NCI-H69 (cell line): Measurements from ENCODE around the gene GNAS-AS1.
A peak's percentile ranks its signal among the peaks of the same experiment; 100 is the strongest.

Experiments used
- DNase-seq: peaks from one replicate; lab custom pipeline; 2025; lab: John Stamatoyannopoulos, UW

The GNAS-AS1 gene

DNA sequence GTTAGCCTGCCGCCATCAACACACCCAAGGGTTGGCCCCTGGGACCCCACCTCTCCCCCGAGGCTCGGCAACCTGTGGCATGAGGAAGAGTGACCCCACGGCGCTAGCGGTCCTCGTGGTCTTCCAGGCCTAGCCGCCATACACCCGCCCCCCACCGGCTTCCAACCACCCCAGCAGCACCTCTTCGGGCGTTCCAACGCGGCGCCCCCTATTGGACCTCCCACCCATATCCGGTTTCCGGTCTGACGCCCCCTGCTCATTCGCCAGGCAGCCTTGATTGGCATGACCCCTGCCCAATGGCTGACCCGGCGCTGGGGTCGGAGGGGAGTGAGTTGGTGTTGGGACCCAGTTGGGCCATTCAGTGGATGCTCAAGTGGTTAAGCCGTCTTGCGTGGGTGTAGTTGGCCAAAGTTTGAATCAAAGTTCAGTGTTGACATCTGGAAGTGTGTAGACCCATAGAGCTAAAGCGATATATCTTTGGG, at the start of gene GNAS-AS1:
Gene GNAS-AS1, minus strand, starts transcription at position 210 of the 482 bp plus-strand sequence.
- DNase-seq: peak; percentile 94

GRCh38 chr20:58900397-58900796, 49.7 kb upstream of the GNAS-AS1 start:
- DNase-seq: peak; percentile 50

GRCh38 chr20:58899512-58899911, 48.8 kb upstream of the GNAS-AS1 start:
- DNase-seq: no peak

- no peak for DNase-seq
Measured at GRCh38 chr20:58898629-58899408, 48.1 kb upstream of the GNAS-AS1 start.

DNA sequence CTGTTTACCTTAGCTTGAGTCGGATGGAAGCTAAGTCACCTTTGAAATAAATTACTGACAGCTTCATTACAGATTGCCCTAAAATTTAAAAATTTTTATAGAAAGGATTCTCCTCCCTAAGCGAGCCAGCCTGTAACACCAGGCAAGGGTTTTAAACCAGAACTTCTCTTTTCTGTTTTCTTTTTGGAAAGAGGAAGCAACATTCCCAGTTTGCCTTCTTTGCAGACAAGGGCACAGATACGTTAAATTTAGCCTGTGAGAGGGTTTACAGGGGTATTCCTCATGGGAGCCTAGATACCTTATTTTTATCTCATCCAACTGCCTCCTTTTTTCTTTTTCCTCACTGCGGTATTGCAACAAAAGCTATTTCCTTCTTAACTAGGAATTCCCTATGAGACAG, 46.8 kb upstream of the GNAS-AS1 start:
- no peak for DNase-seq

- DNase-seq: no peak
Measured at GRCh38 chr20:58896820-58897219, 46.1 kb upstream of the GNAS-AS1 start.

DNA sequence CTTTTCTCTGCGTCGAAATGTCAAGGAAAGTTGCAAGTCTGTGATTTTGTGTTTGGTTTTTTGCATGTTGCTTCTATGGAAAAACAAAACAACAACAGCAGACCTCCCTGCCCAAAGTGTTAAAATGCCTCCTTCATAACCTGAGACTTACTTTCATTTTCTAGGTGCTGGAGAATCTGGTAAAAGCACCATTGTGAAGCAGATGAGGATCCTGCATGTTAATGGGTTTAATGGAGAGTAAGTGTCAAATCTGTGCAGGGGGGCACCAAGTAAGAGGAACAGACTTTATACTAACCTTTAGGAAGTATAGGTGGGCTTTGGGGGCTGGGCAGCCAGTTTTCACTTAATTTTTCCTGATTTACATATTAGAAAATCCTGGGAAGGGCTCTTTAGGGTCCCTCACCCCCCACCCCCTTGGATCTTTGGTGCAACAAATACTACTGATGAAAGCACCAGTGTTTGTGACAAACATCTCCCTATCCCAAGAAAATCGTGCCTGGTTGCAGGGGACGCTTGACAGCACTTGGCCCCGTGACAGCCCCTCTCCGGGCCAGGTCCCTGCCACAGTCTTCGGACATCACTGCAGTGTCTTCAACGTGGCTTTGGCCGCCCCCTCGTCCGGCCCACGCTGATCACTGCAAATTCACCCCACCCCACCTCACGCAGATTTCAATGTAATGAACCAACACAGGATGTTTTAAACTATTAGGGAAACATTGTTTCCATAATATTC, 44.9 kb upstream of the GNAS-AS1 start:
- no peak for DNase-seq

DNA sequence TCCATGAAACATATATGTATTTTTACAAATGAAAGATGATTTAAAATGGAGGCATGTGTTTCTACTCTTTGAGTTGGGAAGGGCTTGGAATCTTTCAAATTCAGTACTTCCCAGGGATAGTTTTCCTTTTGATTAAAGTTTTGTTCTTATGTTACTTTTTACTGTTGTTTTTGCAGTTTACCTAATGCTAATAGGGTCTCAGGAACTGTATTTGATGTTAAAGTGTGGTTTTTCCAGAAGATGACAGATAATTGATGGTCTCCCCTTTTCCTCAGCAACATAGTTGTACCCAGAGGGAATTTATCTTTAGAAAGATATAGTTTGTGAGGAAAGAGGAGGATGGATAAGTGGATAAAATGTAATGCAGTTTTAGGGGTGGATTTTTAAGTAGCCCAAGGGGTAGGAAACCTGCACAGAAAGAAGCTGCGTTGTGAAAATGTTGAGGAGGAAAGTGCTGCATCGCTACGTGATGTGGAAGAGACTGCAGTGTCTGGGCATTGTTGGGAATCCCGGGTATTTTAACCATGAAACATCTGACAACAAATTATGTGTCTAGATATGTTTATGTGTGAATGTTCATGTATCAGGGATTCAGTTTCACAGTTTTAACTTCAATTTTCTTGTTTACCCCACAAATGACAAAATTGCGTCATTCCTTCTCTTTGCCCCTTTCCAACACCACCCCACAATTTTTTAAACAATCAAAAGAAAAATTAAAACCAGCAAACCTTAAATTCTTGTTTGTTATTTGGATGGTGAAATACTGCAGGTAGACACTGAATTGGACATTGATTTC, 44.1 kb upstream of the GNAS-AS1 start:
- DNase-seq: no peak

DNA sequence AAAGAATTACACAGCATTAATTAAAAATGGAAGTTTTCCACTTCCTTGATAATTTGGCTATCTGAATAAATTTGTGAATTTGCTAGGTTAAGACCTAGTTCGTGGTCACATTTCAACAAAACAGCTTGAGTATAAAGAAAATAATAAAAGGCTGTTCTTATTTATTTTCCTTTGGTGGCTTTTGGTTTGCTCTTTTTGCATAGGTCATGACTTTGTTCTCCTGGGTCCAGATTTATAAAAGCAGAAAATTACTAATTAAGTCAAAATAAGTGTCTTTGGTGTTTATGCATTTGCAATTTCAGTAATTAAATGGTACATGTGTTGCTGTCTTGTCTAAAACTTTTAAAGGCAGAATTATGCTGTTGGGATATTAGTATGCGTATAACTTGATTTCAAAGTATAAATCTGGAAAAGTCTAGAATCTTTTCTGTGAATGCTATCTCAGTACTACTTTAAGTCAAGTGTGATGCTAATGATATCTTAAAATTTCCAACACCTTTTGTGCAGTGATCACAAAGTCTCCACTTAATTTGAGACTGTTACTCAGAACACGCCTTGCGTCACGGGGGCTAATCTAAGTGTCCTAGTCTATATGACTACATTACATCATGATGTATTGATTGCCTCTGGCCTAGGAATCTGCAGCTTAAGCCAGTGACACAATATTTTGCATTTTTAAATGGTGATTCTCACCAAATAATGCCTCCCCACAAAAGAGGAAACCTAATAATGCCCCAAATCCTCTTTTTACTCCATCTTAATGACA, 42.8 kb upstream of the GNAS-AS1 start:
- peak; percentile 37 for DNase-seq

- peak; percentile 43 for DNase-seq
Measured at GRCh38 chr20:58892932-58893224, 42.2 kb upstream of the GNAS-AS1 start.

- peak; percentile 87 for DNase-seq
Measured at GRCh38 chr20:58892141-58892931, 41.6 kb upstream of the GNAS-AS1 start.

DNA sequence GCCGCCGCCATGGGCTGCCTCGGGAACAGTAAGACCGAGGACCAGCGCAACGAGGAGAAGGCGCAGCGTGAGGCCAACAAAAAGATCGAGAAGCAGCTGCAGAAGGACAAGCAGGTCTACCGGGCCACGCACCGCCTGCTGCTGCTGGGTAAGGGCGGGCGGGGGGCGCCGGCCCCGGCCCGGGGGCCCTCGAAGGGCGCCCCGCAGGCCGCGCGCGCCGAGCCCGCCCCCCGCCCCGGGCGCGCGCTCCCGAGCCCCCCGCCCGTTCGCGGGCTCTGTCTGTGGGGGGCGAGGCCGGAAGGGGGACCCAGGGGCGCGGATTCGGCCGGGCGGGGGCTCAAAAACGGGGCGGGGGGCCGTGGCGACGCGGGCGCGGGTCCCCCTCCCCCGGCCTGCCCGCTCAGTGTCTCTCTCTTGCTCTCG, 41.0 kb upstream of the GNAS-AS1 start:
- DNase-seq: peak; percentile 86

GRCh38 chr20:58891086-58891717, 40.5 kb upstream of the GNAS-AS1 start:
- DNase-seq: peak; percentile 94

DNA sequence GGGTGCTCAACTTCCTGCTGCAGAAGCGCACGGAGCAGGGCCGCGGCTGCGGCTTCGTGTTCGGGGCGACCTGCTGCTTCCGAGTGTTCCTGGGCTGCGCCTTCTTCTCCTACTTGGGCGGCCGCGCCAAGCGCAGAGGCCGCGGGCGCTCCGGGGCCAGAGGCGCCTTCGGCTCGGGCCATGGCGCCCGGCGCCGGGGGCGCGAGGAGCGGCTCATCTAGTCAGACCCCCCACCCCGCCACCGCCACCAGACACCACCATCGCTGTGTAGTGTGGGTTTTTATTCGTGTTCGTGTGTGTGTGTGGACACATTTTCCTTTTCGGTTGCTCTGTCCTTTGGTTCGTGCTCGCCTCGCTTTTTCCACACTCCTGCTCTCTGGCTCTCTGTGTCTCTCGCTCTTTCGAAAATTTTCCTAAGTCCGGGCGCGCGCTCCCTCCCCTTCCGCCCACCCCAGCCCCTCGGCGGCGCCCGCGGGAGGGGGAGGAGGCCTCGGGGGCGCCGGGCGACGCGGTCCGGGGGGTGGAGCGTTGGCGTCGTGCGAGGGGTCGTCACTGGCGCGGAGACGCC, 39.9 kb upstream of the GNAS-AS1 start:
- peak; percentile 94 for DNase-seq

DNA sequence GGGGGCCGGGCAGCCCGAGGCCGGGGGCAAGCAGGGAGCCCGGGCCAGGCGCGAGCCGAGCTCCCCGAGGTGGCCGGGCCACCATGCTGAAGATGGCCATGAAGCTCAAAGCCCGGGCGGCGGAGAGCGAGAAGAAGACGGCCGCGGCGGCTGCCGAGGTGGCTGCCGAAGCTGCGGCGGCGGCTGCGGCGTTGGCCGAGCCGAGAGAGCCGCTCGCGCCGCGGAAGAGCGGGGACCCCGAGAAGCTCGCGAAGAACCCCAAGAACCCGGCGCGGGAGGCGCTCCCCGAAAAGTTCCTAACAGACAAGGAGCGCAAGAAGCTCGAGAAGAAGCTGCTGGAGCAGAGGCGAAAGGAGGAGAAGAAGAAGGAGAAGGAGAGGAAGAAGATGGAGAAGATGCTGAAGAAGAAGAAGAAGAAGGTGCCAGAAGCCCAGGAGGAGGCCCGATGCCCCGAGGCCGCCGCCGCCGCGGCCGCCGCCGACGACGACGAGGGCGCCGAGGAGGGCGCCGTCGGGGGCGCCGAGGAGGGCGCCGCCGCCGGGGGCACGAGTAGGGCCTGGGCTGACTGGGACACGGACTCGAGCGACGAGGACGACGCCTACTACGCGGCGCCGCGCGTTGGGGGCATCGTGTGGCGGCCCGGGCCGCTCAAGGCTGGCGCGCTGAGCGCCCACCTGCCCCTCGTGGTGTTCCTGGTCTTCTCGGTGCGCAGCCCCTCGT, 39.3 kb upstream of the GNAS-AS1 start:
- peak; percentile 42 for DNase-seq

DNA sequence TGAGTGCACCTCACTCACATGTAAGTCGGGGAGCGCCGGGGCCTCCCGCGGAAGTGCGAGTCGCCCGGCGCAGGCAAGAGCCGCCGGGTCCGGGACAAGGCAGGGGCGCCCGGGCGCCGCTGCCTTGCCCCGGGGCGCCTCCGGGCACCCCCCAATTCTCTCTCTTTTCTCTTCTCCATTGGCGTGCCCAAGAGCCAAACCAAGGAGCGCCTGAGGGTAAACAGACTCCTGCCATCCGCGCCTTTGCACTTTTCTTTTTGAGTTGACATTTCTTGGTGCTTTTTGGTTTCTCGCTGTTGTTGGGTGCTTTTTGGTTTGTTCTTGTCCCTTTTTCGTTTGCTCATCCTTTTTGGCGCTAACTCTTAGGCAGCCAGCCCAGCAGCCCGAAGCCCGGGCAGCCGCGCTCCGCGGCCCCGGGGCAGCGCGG, 38.6 kb upstream of the GNAS-AS1 start:
- DNase-seq: peak; percentile 72

DNA sequence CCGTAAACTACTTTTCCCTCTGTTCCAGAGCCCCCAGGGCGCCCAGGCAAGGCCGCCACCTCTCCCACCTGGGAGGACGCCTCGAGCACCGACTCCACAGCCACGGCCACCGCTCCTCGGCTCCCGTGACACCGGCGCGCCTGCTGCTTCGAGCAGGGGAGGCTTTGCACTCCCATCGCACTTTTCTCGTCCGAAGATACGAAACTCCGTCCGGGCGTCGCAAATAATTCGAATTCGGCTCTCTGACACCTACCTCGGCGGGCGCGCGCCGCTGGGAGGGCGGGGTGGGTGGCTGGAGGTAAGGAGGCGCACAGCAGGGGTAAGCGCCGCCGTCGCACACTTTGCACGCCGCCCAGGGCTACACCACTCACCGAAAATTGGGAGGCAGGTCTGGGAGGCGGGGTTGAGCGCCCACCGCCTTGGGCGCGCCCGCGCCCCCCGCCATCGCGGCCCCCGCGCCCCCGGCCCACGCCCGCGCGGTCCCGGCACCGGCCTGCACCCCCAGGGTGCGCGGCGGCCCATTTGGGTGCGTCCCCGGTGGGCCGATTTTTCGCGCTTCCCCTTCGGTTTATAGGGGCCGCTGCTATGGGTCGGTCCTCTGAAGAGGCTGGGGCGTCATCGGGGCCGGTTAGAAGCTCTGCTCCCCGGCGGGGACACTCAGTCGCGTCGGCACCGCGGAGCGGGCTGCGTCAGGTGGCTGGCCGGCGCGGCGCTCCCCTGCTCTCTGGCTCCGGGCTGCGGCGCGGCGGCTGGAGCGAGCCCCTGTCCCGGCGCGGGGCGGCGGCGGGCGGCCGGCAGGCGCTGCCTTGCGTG, 38.0 kb upstream of the GNAS-AS1 start:
- DNase-seq: peak; percentile 89

DNA sequence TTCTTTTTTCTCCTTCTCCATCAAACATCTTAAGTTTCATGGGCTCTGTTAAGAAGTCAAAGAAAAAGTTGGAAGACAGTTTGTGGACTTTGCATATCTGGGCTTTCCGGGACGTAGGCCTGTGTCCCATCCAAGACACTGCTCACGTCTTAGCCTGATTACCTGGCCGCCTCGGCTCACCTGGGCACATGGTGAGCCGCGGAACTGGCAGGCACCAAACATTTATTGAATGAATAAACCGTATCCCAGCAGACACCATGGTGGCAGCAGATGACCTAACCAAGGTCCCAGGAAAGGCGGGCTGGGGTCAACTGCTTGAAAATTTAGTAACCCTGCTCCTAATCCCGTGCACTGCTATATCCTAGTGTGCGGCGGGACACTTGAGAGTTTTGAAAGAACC, 37.4 kb upstream of the GNAS-AS1 start:
- no peak for DNase-seq

DNA sequence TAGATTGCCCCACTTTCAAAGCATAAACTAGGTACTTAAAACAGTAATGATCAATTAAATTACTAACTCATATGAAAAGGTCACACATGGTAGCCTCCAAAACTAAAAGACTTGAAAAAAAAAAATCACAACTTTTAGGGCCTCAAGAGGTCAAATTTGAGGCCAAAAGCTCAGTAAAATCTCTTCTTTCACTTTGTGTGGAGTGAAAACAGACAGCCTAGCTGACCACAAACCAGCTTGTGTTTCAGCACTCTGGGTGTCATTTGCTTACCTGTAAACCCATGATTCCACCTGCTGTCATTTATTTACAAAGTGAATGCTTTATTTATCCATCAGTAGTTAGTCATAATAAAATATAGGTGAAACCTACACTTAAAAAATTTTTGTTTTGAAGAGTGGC, 35.8 kb upstream of the GNAS-AS1 start:
- DNase-seq: peak; percentile 50
